HCT116 (cell line): ENCODE measurements around the gene SPHKAP. TPM values are rescaled to one million over a fixed set of nuclear protein-coding genes. Genes with fewer than 3 reads are reported as not detected.

Source experiments
- ATAC-seq: fragments of 200-7000 bp; cut with Tn5 transposase; 2 replicates; pipeline ENCODE4 v1.9.1; 2020; ENCODE audit warnings: mild to moderate bottlenecking, moderate library complexity
- BruUV-seq: library from RNA; stranded (reverse); fragments of 400-500 nt; replicated peaks from 2 replicates; lab custom pipeline; 2021; lab: Mats Ljungman, UMichigan
- CTCF ChIA-PET: fragments of 300-600 bp; sonication (Branson Sonifier 250); formaldehyde crosslinking; loops from one replicate; lab custom pipeline; 2021; ENCODE audit warnings: antibody characterized with exemption; lab: Charles Lee
- POLR2A ChIA-PET: fragments of 300-600, 350-600 bp; sonication (Branson Sonifier 250); formaldehyde crosslinking; loops from one replicate; lab custom pipeline; 2021; ENCODE audit warnings: antibody characterized with exemption; lab: Charles Lee
- RAD21 ChIA-PET, 2 experiments: fragments of 300-600 bp; sonication (Branson Sonifier 250); formaldehyde crosslinking; loops; one replicate each; lab custom pipeline; 2023; ENCODE audit warnings: low total read pairs in 2 of 2; ENCODE audit not compliant: uncharacterized antibody in 2 of 2, unreplicated experiment in 2 of 2, low non-redundant PET in 1 of 2; lab: Charles Lee
- DNase-seq: peaks from one replicate; pipeline ENCODE4 v3.0.0-alpha.2; 2010; ENCODE audit warnings: low read depth, low spot score
- H2AFZ ChIP-seq: fragments of 200-600 bp; shearing (Covaris generic), sonication (generic); 2 replicates; pipeline ENCODE4 v1.6.1; 2017; ENCODE audit warnings: low read depth, mixed run types, mixed read lengths, antibody characterized with exemption, low read length; ENCODE audit not compliant: poor library complexity, severe bottlenecking
- H3K27ac ChIP-seq: 2 replicates; pipeline ENCODE4 v1.5.1; 2012; ENCODE audit warnings: low read depth, low read length
- H3K27me3 ChIP-seq: fragments of 200-600 bp; sonication (generic); 2 replicates; pipeline ENCODE4 v1.6.1; 2016; ENCODE audit warnings: mixed run types, low read length, mixed read lengths; ENCODE audit not compliant: insufficient read depth
- H3K36me3 ChIP-seq, 2 experiments: fragments of 200-500 bp in 1 of 2; fragments of 200-600 bp in 1 of 2; sonication (Bioruptor generic) in 1 of 2; sonication (generic) in 1 of 2; 2 replicates each; pipeline versions ENCODE4 v1.5.1 to v1.6.1; 2014 to 2016; ENCODE audit warnings: low read length in 2 of 2, inconsistent platforms in 1 of 2, mixed read lengths in 1 of 2, mixed run types in 1 of 2; ENCODE audit not compliant: insufficient read depth in 2 of 2, control insufficient read depth in 1 of 2
- H3K4me1 ChIP-seq, 2 experiments: fragments of 200-600 bp in 1 of 2; sonication (generic) in 1 of 2; 2 replicates each; pipeline versions ENCODE4 v1.5.1 to v1.6.1; 2012 to 2017; ENCODE audit warnings: low read length in 2 of 2, inconsistent platforms in 1 of 2, mild to moderate bottlenecking in 1 of 2, mixed read lengths in 1 of 2, mixed run types in 1 of 2, moderate library complexity in 1 of 2; ENCODE audit not compliant: insufficient read depth in 2 of 2, control insufficient read depth in 1 of 2
- H3K4me2 ChIP-seq: fragments of 200-600 bp; sonication (generic); 2 replicates; pipeline ENCODE4 v1.6.1; 2017; ENCODE audit warnings: mixed run types, low read length, mixed read lengths
- H3K4me3 ChIP-seq, 2 experiments: fragments of 200-600 bp in 1 of 2; sonication (generic) in 1 of 2; replicated peaks in 1 of 2; 2 replicates each; pipeline ENCODE4 v1.5.1; 2011 to 2016; ENCODE audit warnings: low read length in 2 of 2, control low read depth in 1 of 2, low read depth in 1 of 2, mild to moderate bottlenecking in 1 of 2, mixed read lengths in 1 of 2, mixed run types in 1 of 2
- H3K79me2 ChIP-seq: fragments of 200-600 bp; sonication (generic); 2 replicates; pipeline ENCODE4 v1.6.1; 2017; ENCODE audit warnings: mild to moderate bottlenecking, mixed run types, low read length, moderate library complexity, mixed read lengths; ENCODE audit not compliant: insufficient read depth
- H3K9ac ChIP-seq: fragments of 200-600 bp; sonication (generic); 2 replicates; pipeline ENCODE4 v1.6.1; 2016; ENCODE audit warnings: low read length, mixed read lengths
- H3K9me2 ChIP-seq: fragments of 200-600 bp; sonication (generic), shearing (Covaris generic); 2 replicates; pipeline ENCODE4 v1.6.1; 2017; ENCODE audit warnings: mixed run types, mild to moderate bottlenecking, moderate library complexity; ENCODE audit not compliant: insufficient read depth
- H3K9me3 ChIP-seq, 2 experiments: fragments of 200-500 bp in 1 of 2; fragments of 200-600 bp in 1 of 2; sonication (Bioruptor generic) in 1 of 2; sonication (generic) in 1 of 2; 2 replicates each; pipeline ENCODE4 v1.6.1; 2014 to 2017; ENCODE audit warnings: low read length in 2 of 2, mixed read lengths in 2 of 2, inconsistent platforms in 1 of 2, low read depth in 1 of 2, mild to moderate bottlenecking in 1 of 2, mixed run types in 1 of 2, moderate library complexity in 1 of 2; ENCODE audit not compliant: control insufficient read depth in 1 of 2, insufficient read depth in 1 of 2
- H4K20me1 ChIP-seq: fragments of 200-600 bp; sonication (generic), shearing (Covaris generic); 2 replicates; pipeline ENCODE4 v1.6.1; 2017; ENCODE audit warnings: mixed run types, mild to moderate bottlenecking, moderate library complexity; ENCODE audit not compliant: insufficient read depth
- CBX3 ChIP-seq: IDR thresholded peaks from 2 replicates; pipeline ENCODE4 v1.6.1; 2012; ENCODE audit warnings: low read depth
- CEBPB ChIP-seq: IDR thresholded peaks from 2 replicates; pipeline ENCODE4 v1.6.1; 2012; ENCODE audit warnings: low read depth
- ELF1 ChIP-seq: IDR thresholded peaks from 2 replicates; pipeline ENCODE4 v1.6.1; 2012; ENCODE audit warnings: low read depth, borderline replicate concordance
- EZH2 ChIP-seq: fragments of 200-600 bp; sonication (generic); IDR thresholded peaks from 2 replicates; pipeline ENCODE4 v1.6.1; 2017; ENCODE audit warnings: antibody characterized with exemption, mixed run types
- EZH2phosphoT487 ChIP-seq: fragments of 200-600 bp; IDR thresholded peaks from 2 replicates; pipeline ENCODE4 v1.6.1; 2018; ENCODE audit warnings: antibody characterized with exemption, borderline replicate concordance
- FOSL1 ChIP-seq: IDR thresholded peaks from 2 replicates; pipeline ENCODE4 v1.6.1; 2012; ENCODE audit warnings: low read depth
- JUND ChIP-seq: IDR thresholded peaks from 2 replicates; pipeline ENCODE4 v1.6.1; 2012
- MAX ChIP-seq: IDR thresholded peaks from 2 replicates; pipeline ENCODE4 v1.6.1; 2012
- POLR2A ChIP-seq: IDR thresholded peaks from 2 replicates; pipeline ENCODE4 v1.7.0; 2011; ENCODE audit warnings: borderline replicate concordance; ENCODE audit not compliant: insufficient read depth, insufficient read length; ENCODE audit errors: extremely low read depth
- POLR2AphosphoS5 ChIP-seq: IDR thresholded peaks from 2 replicates; pipeline ENCODE4 v1.6.1; 2011; ENCODE audit warnings: mild to moderate bottlenecking, low read depth, low read length, moderate library complexity
- RAD21 ChIP-seq: IDR thresholded peaks from 2 replicates; pipeline ENCODE4 v1.6.1; 2012; ENCODE audit warnings: low read depth, mild to moderate bottlenecking
- REST ChIP-seq: IDR thresholded peaks from 2 replicates; pipeline ENCODE4 v1.6.1; 2012; ENCODE audit warnings: low read depth
- SIN3A ChIP-seq: IDR thresholded peaks from 2 replicates; pipeline ENCODE4 v1.6.1; 2012; ENCODE audit warnings: low read depth
- SRF ChIP-seq: IDR thresholded peaks from 2 replicates; pipeline ENCODE4 v1.6.1; 2012; ENCODE audit warnings: low read depth
- TCF7L2 ChIP-seq: IDR thresholded peaks from 2 replicates; pipeline ENCODE4 v1.7.0; 2011; ENCODE audit warnings: borderline replicate concordance, inconsistent platforms; ENCODE audit not compliant: insufficient read depth, insufficient read length; ENCODE audit errors: extremely low read depth
- YY1 ChIP-seq: IDR thresholded peaks from 2 replicates; pipeline ENCODE4 v1.6.1; 2011; ENCODE audit warnings: low read length, low read depth, moderate library complexity, mild to moderate bottlenecking; ENCODE audit not compliant: insufficient replicate concordance; ENCODE audit errors: extremely low read depth
- ZBTB33 ChIP-seq: IDR thresholded peaks from 2 replicates; pipeline ENCODE4 v1.6.1; 2011; ENCODE audit warnings: mild to moderate bottlenecking, low read length, moderate library complexity; ENCODE audit not compliant: insufficient replicate concordance; ENCODE audit errors: extremely low read depth
- ZFX ChIP-seq: fragments of 450-650 bp; IDR thresholded peaks from 2 replicates; pipeline ENCODE4 v1.6.1; 2017
- intact Hi-C: fragments of 100-400 bp; cut with micrococcal nuclease; formaldehyde crosslinking; loops from 2 replicates; pipeline ENCODE4 v1.10.0; 2022
- total RNA-seq: library from RNA; stranded (reverse); gene quantifications from one replicate; pipeline ENCODE4 v1.2.1, GENCODE V29; 2021; ENCODE audit not compliant: unreplicated experiment

Gene SPHKAP
- total RNA-seq, 1 experiment from 2014 or later, result not detected

GRCh38 chr2:228157841-228158240, 23.6 kb downstream of the SPHKAP start:
- H4K20me1 ChIP-seq, result no peaks in the 10 kb centered on the region
- H2AFZ ChIP-seq, result no peak overlapping the region
- DNase-seq, result no peak
- no peaks in the 10 kb centered on the region for H3K9me3 ChIP-seq
- H3K9ac ChIP-seq, result no peak overlapping the region
- no peaks in the 10 kb centered on the region for H3K36me3 ChIP-seq
- ATAC-seq, result no peak
- no peaks in the 10 kb centered on the region for H3K9me2 ChIP-seq
- no peak for TF ChIP-seq EZH2phosphoT487
- no peak for TF ChIP-seq POLR2AphosphoS5
- TF ChIP-seq ELF1, result no peak
- TF ChIP-seq ZFX, result no peak
- no peak for TF ChIP-seq SRF
- no peak for TF ChIP-seq JUND
- TF ChIP-seq POLR2A, result no peak
- no peak for TF ChIP-seq REST
- H3K79me2 ChIP-seq, result no peaks in the 10 kb centered on the region
- H3K27ac ChIP-seq, result no peak overlapping the region
- ChIA-PET CTCF (no interaction called here), RAD21 (no interaction called here), POLR2A (no interaction called here)
- H3K27me3 ChIP-seq, result no peaks in the 10 kb centered on the region
- no TSS peak for BruUV-seq
- H3K4me2 ChIP-seq, result no peak overlapping the region
- no peaks in the 10 kb centered on the region for H3K4me1 ChIP-seq
- intact Hi-C loops, result no loop called here
- no peak overlapping the region for H3K4me3 ChIP-seq

GRCh38 chr2:228144961-228145360, 36.5 kb downstream of the SPHKAP start:
- ATAC-seq (no peak), DNase-seq (no peak)
- Histone ChIP-seq H3K79me2 (no peaks in the 10 kb centered on the region), H4K20me1 (no peaks in the 10 kb centered on the region), H3K9me3 (no peaks in the 10 kb centered on the region), H3K27ac (no peak overlapping the region), H3K4me2 (no peak overlapping the region), H3K27me3 (no peaks in the 10 kb centered on the region), H3K4me1 (no peaks in the 10 kb centered on the region), H2AFZ (no peak overlapping the region), H3K4me3 (no peak overlapping the region), H3K9ac (no peak overlapping the region), H3K9me2 (no peaks in the 10 kb centered on the region), H3K36me3 (no peaks in the 10 kb centered on the region)
- intact Hi-C loops, result no loop called here
- ChIA-PET RAD21 (no interaction called here), CTCF (no interaction called here), POLR2A (interaction anchor here (0.9 kb wide), 1 partner anchor 28 kb away, joined by 3 read pairs; no protein-coding TSS in a partner anchor)
- no TSS peak for BruUV-seq
- no peak for TF ChIP-seq RAD21
- TF ChIP-seq EZH2, result no peak
- TF ChIP-seq TCF7L2, result no peak
- no peak for TF ChIP-seq MAX
- no peak for TF ChIP-seq FOSL1
- TF ChIP-seq ZBTB33, result no peak
- no peak for TF ChIP-seq CBX3
- no peak for TF ChIP-seq ZFX
- no peak for TF ChIP-seq SIN3A
- no peak for TF ChIP-seq CEBPB
- no peak for TF ChIP-seq YY1
- TF ChIP-seq POLR2A, result no peak
